Neutrophil (primary cell): Measurements from ENCODE around the gene EMC9.

Experiments used
- H3K27ac ChIP-seq: fragments of 200-600 bp; sonication (generic); 2 replicates; pipeline ENCODE4 v1.5.1; 2016; ENCODE audit warnings: mild to moderate bottlenecking, moderate library complexity
- H3K27me3 ChIP-seq: fragments of 200-600 bp; sonication (generic); 2 replicates; pipeline ENCODE4 v1.6.0; 2016; ENCODE audit warnings: mild to moderate bottlenecking
- H3K36me3 ChIP-seq: fragments of 200-600 bp; sonication (generic); 2 replicates; pipeline ENCODE4 v1.5.1; 2017
- H3K4me1 ChIP-seq, 2 experiments: fragments of 200-600 bp in 1 of 2; sonication (generic) in 1 of 2; 1 replicate in 1 of 2; 2 replicates in 1 of 2; pipeline versions ENCODE4 v1.5.1 to v1.6.1; 2013 to 2016; ENCODE audit warnings: low read depth in 1 of 2, low read length in 1 of 2, mild to moderate bottlenecking in 1 of 2, moderate library complexity in 1 of 2; ENCODE audit not compliant: control insufficient read depth in 1 of 2, insufficient read depth in 1 of 2
- H3K4me3 ChIP-seq, 2 experiments: fragments of 200-600 bp in 1 of 2; sonication (generic) in 1 of 2; 1 replicate in 1 of 2; 2 replicates in 1 of 2; pipeline ENCODE4 v1.5.1; 2013 to 2016; ENCODE audit warnings: low read depth in 1 of 2, low read length in 1 of 2, mild to moderate bottlenecking in 1 of 2, moderate library complexity in 1 of 2
- H3K9me3 ChIP-seq: fragments of 200-600 bp; sonication (generic); 2 replicates; pipeline ENCODE4 v1.5.1; 2016
- TF ChIP-seq, protein P1 (sequence below): fragments of 200-600 bp; sonication (generic); IDR thresholded peaks from 2 replicates; pipeline ENCODE4 v1.5.1; 2016; ENCODE audit warnings: antibody characterized with exemption

EMC9 gene

GRCh38 chr14:24092505-24093206 is 48.7 kb downstream of the EMC9 start:
- no peak overlapping the region for H3K27ac ChIP-seq
- TF ChIP-seq, protein P1, sequence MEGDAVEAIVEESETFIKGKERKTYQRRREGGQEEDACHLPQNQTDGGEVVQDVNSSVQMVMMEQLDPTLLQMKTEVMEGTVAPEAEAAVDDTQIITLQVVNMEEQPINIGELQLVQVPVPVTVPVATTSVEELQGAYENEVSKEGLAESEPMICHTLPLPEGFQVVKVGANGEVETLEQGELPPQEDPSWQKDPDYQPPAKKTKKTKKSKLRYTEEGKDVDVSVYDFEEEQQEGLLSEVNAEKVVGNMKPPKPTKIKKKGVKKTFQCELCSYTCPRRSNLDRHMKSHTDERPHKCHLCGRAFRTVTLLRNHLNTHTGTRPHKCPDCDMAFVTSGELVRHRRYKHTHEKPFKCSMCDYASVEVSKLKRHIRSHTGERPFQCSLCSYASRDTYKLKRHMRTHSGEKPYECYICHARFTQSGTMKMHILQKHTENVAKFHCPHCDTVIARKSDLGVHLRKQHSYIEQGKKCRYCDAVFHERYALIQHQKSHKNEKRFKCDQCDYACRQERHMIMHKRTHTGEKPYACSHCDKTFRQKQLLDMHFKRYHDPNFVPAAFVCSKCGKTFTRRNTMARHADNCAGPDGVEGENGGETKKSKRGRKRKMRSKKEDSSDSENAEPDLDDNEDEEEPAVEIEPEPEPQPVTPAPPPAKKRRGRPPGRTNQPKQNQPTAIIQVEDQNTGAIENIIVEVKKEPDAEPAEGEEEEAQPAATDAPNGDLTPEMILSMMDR = no peak
- H3K4me3 ChIP-seq = no peak overlapping the region
- H3K9me3 ChIP-seq = no peaks in the 10 kb centered on the region
- no peaks in the 10 kb centered on the region for H3K36me3 ChIP-seq
- peaks cover 11 to 14% of the 10 kb centered on the region in 2 experiments for H3K4me1 ChIP-seq
- peaks cover 34% of the 10 kb centered on the region for H3K27me3 ChIP-seq

DNA sequence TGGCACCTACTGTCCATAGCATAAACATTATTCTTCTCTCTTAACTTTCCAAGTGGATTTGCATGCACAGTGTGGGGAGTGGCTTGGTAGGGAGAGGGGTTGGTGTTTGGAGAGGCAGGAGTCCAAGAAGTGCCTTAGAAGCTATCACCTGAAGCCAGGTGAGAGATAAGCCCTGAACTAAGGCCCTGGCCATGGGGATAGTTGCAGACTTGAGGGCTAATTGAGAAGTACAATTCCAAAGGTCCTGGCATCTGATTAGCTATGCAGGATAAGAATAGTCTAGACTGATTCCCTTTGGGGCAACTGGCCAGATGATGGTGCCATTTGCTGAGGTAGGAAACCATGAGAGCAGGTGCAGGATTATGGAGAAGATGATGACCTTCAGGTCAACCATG is 49.3 kb downstream of the EMC9 start:
- H3K4me1 ChIP-seq = peaks cover 11 to 14% of the 10 kb centered on the region in 2 experiments
- no peak overlapping the region for H3K4me3 ChIP-seq
- no peaks in the 10 kb centered on the region for H3K9me3 ChIP-seq
- H3K27me3 ChIP-seq = peaks cover 29% of the 10 kb centered on the region
- H3K27ac ChIP-seq = no peak overlapping the region
- TF ChIP-seq, protein P1 = no peak
- no peaks in the 10 kb centered on the region for H3K36me3 ChIP-seq

- no peak overlapping the region for H3K4me3 ChIP-seq
- H3K9me3 ChIP-seq = no peaks in the 10 kb centered on the region
- H3K4me1 ChIP-seq = peaks cover 10 to 12% of the 10 kb centered on the region in 2 experiments
- TF ChIP-seq, protein P1 = no peak
- no peaks in the 10 kb centered on the region for H3K36me3 ChIP-seq
- H3K27me3 ChIP-seq = peaks cover 10% of the 10 kb centered on the region
- no peak overlapping the region for H3K27ac ChIP-seq
Measured at GRCh38 chr14:24089890-24090289, 51.5 kb downstream of the EMC9 start.
